HG02610 (cell line): ENCODE measurements around the gene MPHOSPH9.

ENCODE experiments used
- ATAC-seq: cut with Tn5 transposase; IDR thresholded peaks from one replicate; pipeline ENCODE4 v1.9.1; 2021; ENCODE audit warnings: mild to moderate bottlenecking, moderate library complexity; ENCODE audit not compliant: unreplicated experiment

MPHOSPH9 gene

GRCh38 chr12:123150275-123150743 lies 82.6 kb downstream of the MPHOSPH9 start:
- ATAC-seq, result peak; percentile 26

DNA sequence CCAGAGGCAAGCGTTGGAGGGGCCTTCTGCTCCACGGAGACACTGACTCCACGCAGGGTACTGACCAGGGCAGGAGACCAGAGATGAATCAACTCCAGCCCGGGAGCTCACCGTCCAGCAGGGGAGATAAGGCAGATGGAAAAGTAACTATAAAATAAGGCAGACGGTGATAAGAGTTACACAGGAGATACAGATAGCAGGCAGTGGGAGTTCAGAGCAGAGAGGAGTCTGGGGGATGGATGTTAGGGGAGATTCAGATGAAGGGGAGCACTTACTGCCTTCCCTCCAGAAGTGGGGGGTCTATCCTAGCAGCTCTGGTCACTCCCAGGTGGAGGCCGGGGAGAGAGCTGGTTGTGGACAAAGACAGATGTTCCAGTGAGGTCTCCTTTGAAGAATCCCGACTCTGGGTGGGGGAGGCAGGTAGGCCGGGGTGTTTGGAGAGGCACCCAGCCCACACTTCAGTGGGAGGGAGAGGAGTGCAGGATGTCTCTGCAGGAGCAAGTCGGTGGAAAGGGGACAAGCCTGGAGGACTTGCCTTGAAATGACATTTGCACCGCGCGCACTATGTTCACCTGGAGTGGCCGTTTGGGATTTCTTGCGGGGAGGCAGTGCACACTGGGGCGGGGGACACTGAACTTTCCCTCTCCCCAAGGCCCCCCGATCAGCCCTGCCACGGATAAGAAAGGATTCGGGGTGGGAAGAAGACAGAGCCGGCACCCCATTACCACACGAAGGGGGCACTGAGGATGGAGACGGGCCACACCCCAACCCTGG lies 83.3 kb downstream of the MPHOSPH9 start:
- no peak for ATAC-seq

DNA sequence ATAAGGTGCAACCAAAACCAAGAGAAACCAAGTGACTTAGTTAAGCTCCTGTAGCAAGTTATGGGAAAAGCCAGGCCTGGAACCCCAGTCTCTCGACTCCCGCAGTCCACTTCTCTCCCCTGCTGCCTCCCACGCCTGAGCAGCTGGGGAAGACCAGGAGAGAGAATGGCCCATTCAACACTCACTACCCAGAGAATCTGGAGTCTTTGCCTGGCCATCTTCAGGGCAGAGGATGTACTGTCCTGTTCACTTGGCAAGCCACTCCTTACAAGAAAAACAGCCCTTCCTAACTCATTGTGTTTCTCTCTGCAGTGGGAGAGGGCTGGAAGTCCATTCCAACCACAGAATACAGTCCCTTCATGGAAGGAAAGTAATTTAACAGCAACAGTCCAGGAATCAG lies 83.9 kb downstream of the MPHOSPH9 start:
- ATAC-seq, result no peak

DNA sequence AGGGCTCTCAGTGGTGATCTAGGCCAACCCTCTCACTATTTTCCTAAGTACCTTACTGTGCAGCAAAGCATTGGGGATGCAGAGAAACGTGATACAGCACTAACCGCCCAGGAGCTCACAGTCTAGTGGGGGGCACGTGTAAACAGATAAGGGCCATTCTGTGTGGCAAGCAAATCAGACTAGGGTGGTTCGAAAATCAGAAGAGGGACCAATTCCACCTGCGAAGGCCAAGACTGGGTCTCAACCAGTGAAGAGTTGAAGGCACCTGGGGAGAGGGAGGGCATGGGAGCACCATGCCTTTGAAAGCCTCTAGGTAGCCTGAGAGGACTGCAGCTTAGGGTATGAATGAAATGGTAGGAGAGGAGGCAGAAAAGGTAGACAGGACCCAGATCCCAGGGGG lies 84.3 kb downstream of the MPHOSPH9 start:
- ATAC-seq, result no peak

DNA sequence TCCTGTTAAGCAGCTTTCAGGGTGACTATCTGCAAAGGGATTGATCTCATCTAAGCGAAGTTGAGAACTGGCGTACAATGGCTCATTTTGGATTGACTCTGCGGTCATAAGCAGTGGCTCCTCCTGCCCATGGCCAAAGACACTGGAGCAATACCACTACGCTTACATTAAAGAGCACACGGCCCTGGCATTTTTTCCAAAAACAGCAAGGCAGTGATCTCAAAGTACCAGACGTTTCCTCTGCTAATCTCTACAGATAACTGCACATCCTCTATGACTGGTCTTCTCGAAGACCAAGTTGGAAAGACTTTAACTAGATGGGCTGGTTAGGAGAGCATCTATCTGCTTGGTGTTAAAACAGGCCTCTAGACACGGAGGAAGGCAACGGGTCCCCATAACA lies 84.7 kb downstream of the MPHOSPH9 start:
- ATAC-seq, result no peak

DNA sequence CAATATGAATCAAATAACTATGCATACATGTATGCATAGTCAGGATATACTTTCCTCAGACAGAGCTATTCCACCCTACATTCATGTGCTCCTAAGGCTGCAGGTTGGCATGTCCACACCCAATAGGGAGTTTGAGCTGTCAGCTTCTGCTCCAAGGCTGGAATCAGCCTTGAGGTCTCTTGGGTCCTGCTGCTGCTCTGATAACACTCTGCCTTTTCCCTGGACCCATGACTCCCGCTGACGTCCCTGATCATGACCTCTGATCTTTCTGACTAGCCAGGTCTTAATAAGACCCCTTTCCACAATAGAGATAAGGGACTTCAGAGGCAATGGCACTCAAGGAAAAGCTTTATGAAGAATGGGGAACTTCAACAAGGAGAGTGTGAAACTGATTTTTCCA lies 87.7 kb downstream of the MPHOSPH9 start:
- no peak for ATAC-seq

- no peak for ATAC-seq
Observed at GRCh38 chr12:123143736-123144461, 89.0 kb downstream of the MPHOSPH9 start.

GRCh38 chr12:123142921-123143735 lies 89.8 kb downstream of the MPHOSPH9 start:
- no peak for ATAC-seq

- ATAC-seq, result no peak
Observed at GRCh38 chr12:123142518-123142840, 90.5 kb downstream of the MPHOSPH9 start.

DNA sequence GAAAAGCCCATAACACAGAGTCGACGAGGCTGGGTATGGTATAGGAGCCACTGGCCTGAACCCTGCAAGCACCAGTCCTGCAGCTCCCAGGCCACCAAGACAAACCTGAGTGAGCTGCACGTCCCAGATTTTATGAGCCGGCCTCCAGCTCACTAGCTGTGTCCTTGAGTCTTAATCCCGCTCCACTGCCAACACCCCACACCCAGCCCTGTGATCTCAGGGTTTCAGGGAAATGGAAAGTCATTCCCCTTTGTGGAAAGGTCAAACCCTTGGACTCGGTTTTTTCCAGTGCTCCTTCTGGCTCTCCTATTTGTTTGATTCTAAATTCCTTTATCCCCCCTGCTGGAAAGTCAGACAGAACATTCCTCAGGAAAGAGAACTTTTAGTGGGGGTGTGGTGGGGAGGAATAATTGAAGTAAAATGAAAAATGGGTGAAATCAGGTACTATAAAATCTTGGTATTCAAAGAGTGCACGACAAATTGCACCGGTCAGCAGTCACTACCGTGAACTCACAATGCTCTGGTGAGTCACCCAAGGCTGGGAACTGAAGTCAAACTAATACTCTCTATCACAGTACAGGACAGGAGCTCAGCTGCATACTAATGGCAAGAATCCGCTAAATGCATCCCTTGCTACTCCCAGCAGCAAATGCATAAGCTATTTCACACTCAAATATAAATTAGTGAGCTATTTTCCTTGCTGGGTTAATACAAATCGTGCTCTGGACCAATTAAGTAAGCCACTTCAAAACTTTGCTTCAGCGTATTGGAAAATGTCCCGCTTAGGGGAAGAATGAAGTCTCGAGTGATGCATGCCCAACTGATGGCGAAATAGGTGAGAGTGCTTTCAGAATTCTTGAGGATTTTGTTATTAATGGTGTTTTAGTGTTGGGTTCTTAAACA lies 91.1 kb downstream of the MPHOSPH9 start:
- ATAC-seq, result no peak

- no peak for ATAC-seq
Observed at GRCh38 chr12:123140676-123141614, 92.0 kb downstream of the MPHOSPH9 start.

- no peak for ATAC-seq
Observed at GRCh38 chr12:123139926-123140675, 92.8 kb downstream of the MPHOSPH9 start.

DNA sequence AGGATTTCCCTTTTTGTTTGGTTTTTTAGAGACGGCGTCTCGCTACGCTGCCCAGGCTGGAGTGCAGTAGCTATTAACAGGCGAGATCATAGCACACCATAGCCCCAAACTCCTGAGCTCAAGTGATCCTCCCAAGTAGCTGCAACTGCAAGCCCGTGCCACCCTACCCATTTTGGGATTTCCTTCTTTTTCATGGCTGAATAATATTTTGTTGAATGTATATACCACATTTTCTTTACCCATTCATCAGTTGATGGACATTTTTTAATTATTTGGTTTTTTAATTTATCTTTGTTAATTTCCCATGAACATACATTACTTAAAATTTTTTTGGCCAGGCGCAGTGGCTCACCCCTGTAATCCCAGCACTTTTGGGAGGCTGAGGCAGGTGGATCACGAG lies 97.3 kb downstream of the MPHOSPH9 start:
- no peak for ATAC-seq

DNA sequence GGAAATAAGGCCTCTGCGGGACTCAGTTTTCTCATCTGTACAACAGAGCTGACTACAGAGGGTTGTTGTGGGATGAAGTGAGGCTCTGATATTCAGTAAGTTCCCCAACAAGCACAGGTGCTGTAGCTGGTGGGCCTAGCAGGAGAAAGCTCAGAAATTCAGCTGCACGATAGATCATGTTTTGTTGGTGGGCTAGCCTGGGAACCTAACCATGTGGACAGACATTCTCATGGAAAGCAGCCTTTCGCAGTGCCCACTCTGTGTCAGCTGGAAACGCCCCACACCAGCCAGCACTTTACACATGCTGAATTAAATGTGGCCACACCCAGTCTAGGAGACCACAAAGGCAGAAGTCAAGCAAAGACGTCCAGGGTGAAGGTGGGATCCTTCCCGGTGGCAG lies 98.1 kb downstream of the MPHOSPH9 start:
- ATAC-seq, result no peak

- ATAC-seq, result no peak
Observed at GRCh38 chr12:123134271-123134671, 98.7 kb downstream of the MPHOSPH9 start.

DNA sequence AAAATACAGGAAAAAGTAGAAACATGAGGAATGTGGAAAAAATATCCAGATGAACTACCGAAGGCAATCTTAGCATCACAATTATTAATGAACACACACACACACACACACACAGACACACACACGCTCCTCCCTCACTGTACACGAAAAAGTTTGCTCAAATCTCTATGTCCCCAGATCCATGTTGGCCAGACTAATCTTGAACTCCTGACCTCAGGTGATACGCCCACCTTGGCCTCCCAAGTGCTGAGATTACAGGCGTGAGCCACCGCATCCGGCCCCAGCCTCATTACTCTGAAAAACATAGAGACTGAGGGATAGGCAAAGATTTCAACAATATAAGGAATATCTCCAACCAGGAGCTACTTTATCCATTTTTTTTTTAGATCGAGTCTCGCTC lies 99.2 kb downstream of the MPHOSPH9 start:
- no peak for ATAC-seq

GRCh38 chr12:123132951-123133619 lies 99.9 kb downstream of the MPHOSPH9 start:
- no peak for ATAC-seq

GRCh38 chr12:123131879-123132402 lies 101.0 kb downstream of the MPHOSPH9 start:
- ATAC-seq, result no peak
